ENCODE results near the gene OBP2A.

DNA sequence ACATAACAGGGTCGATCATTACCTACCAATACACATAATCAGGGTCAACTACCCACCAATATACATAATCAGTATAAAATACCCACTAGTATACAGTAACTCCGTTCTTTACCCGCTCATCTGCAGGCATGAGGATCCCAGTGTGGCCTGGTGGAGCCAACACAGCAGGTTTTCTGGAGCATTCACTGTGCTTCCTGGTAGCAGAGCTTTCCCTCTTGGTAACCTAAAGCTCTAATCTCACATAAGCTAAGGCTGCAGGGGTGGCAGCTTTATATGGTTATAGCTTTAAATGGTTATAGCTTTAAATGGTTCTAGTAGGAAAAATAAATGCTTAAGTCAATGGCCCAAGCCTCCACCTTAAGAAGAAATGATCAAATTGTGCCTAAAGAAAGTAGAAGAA, 12.8 kb upstream of the OBP2A start:
- TF ChIP-seq EZH2 (IDR thresholded peaks at IDR 0.05; ENCODE audit: low read length, missing control alignments) = no peak
- TF ChIP-seq, protein P1, sequence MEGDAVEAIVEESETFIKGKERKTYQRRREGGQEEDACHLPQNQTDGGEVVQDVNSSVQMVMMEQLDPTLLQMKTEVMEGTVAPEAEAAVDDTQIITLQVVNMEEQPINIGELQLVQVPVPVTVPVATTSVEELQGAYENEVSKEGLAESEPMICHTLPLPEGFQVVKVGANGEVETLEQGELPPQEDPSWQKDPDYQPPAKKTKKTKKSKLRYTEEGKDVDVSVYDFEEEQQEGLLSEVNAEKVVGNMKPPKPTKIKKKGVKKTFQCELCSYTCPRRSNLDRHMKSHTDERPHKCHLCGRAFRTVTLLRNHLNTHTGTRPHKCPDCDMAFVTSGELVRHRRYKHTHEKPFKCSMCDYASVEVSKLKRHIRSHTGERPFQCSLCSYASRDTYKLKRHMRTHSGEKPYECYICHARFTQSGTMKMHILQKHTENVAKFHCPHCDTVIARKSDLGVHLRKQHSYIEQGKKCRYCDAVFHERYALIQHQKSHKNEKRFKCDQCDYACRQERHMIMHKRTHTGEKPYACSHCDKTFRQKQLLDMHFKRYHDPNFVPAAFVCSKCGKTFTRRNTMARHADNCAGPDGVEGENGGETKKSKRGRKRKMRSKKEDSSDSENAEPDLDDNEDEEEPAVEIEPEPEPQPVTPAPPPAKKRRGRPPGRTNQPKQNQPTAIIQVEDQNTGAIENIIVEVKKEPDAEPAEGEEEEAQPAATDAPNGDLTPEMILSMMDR (conservative IDR thresholded peaks at IDR 0.05 in 1 of 2, IDR thresholded peaks at IDR 0.05 in 1 of 2; ENCODE audit: low read depth in 1 of 2, low read length in 2 of 2) = no peak

Measured in fibroblast of lung (primary cell).